HepG2 (cell line): Measurements from ENCODE around the gene SMIM1. TPM values are rescaled to one million over a fixed set of nuclear protein-coding genes. Genes with fewer than 3 reads are reported as not detected.

Experiments
- FOXA3 ChIP-seq: IDR thresholded peaks from 2 replicates; pipeline ENCODE4 v1.6.1; 2016; ENCODE audit warnings: missing genetic modification reagents, missing compliant biosample characterization
- KAT2B ChIP-seq: fragments of 150-350 bp; IDR thresholded peaks from 2 replicates; pipeline ENCODE4 v1.6.1; 2014; ENCODE audit warnings: low read depth, low read length, borderline replicate concordance
- NR2F2 ChIP-seq: IDR thresholded peaks from 2 replicates; pipeline ENCODE4 v1.6.1; 2012; ENCODE audit warnings: low read depth, inconsistent platforms, borderline replicate concordance
- SAP130 ChIP-seq: IDR thresholded peaks from 2 replicates; pipeline ENCODE4 v1.6.1; 2016; ENCODE audit warnings: low read depth
- SPEN ChIP-seq: sonication (generic); formaldehyde crosslinking; IDR thresholded peaks from 2 replicates; pipeline ENCODE4 v1.5.1; 2020; ENCODE audit warnings: low read depth, mild to moderate bottlenecking, missing genetic modification reagents
- ZNF446 ChIP-seq: sonication (generic); formaldehyde crosslinking; IDR thresholded peaks from 2 replicates; pipeline ENCODE4 v1.5.0; 2020; ENCODE audit warnings: mild to moderate bottlenecking, missing genetic modification reagents
- ZNF572 ChIP-seq: sonication (generic); formaldehyde crosslinking; IDR thresholded peaks from 2 replicates; pipeline ENCODE4 v1.5.1; 2020; ENCODE audit warnings: mild to moderate bottlenecking, missing genetic modification reagents
- polyA plus RNA-seq, 8 experiments: library from polyadenylated mRNA; depleted of rRNA in 3 of 8; stranded (reverse) in 7 of 8; unstranded in 1 of 8; fragments of >200 nt; fragmentation: Illumina TruSeq in 4 of 8; extraction: Trizol in 4 of 8; gene quantifications; 2 replicates each; pipeline versions ENCODE4 v1.2.1 to v1.2.3, GENCODE V29; 2011 to 2016; ENCODE audit warnings: low read depth in 4 of 8, missing spikeins in 1 of 8, mixed read lengths in 1 of 8; ENCODE audit not compliant: insufficient read depth in 1 of 8
- total RNA-seq, 5 experiments: library from RNA; depleted of rRNA; stranded (reverse); fragments of >200 nt; fragmentation: Illumina TruSeq; extraction: Trizol; gene quantifications; 2 replicates each; pipeline ENCODE4 v1.2.3, GENCODE V29; 2016; ENCODE audit warnings: low read depth in 1 of 5
- TF ChIP-seq, protein P1 (sequence below): sonication (generic); formaldehyde crosslinking; IDR thresholded peaks from 2 replicates; pipeline ENCODE4 v1.9.0; 2022; ENCODE audit warnings: missing genetic modification reagents, mild to moderate bottlenecking, borderline replicate concordance
- TF ChIP-seq, protein P2 (sequence below): sonication (generic); formaldehyde crosslinking; IDR thresholded peaks from 2 replicates; pipeline ENCODE4 v1.5.0; 2020; ENCODE audit warnings: mild to moderate bottlenecking, missing genetic modification reagents
- TF ChIP-seq, protein P3 (sequence below): sonication (generic); formaldehyde crosslinking; IDR thresholded peaks from 2 replicates; pipeline ENCODE4 v1.4.0; 2020; ENCODE audit warnings: mild to moderate bottlenecking, missing genetic modification reagents, borderline replicate concordance
- TF ChIP-seq, protein P4 (sequence below): sonication (generic); formaldehyde crosslinking; conservative IDR thresholded peaks from 2 replicates; pipeline ENCODE4 v1.4.0; 2020; ENCODE audit warnings: missing genetic modification reagents
- TF ChIP-seq, protein P5 (sequence below): sonication (generic); formaldehyde crosslinking; IDR thresholded peaks from 2 replicates; pipeline ENCODE4 v1.5.0; 2020; ENCODE audit warnings: missing genetic modification reagents
- TF ChIP-seq, protein P6 (sequence below): sonication (generic); formaldehyde crosslinking; IDR thresholded peaks from 2 replicates; pipeline ENCODE4 v1.4.0; 2020; ENCODE audit warnings: missing genetic modification reagents
- TF ChIP-seq, protein P7 (sequence below): sonication (generic); formaldehyde crosslinking; IDR thresholded peaks from 2 replicates; pipeline ENCODE4 v1.5.0; 2020; ENCODE audit warnings: missing genetic modification reagents
- TF ChIP-seq, protein P8 (sequence below): sonication (generic); formaldehyde crosslinking; IDR thresholded peaks from 2 replicates; pipeline ENCODE4 v1.4.0; 2020; ENCODE audit warnings: missing genetic modification reagents; ENCODE audit errors: not compliant biosample characterization

Gene SMIM1
- total and polyA plus RNA-seq, 2 of the 13 experiments (the other 11 are each of a cell fraction or from before 2014, with no cell fraction given) = 12.4 to 56.3 TPM

DNA sequence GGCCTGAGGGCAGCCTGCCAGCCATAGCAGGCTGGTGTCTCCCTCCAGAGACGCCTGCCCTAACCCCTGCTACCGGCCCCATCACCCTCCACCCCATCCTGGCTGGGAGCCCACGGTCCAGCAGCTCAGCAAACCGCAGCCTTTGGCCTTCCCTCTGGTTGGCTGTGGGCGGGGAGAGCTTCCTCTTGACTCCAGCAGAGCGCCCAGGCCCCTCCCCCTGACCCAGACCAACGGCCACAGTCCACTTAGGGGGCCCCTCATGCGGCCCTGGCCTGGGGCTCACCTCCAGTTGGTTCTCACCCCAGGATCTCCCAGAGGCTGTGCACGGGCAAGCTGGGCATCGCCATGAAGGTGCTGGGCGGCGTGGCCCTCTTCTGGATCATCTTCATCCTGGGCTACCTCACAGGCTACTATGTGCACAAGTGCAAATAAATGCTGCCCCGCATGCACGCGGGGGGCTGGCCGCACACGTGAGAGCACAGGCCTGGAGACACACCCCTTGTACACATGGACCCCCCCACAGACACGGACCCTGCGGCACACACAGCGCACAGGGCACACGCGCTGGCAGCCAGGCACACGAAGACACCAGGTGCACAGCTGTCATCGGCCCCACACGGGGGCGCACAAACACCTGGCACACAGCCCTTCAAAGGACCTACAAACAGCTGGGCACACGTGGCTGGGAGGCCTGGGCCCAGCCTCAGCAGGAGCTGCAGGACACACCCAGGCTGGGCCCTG, 3.1 kb downstream of the SMIM1 start (continued):
- TF ChIP-seq NR2F2 (no peak), ZNF446 (CRISPR knock-in tag) (no peak), FOXA3 (CRISPR knock-in tag) (0 out of 2 replicates have a peak, but pooled peaks have one; percentile 47), ZNF572 (CRISPR knock-in tag) (peak; percentile 93; the same call in 1 of the 2 replicates), KAT2B (no peak), SPEN (peak; percentile 80), SAP130 (CRISPR knock-in tag) (peak; percentile 78)
- TF ChIP-seq, protein P1, sequence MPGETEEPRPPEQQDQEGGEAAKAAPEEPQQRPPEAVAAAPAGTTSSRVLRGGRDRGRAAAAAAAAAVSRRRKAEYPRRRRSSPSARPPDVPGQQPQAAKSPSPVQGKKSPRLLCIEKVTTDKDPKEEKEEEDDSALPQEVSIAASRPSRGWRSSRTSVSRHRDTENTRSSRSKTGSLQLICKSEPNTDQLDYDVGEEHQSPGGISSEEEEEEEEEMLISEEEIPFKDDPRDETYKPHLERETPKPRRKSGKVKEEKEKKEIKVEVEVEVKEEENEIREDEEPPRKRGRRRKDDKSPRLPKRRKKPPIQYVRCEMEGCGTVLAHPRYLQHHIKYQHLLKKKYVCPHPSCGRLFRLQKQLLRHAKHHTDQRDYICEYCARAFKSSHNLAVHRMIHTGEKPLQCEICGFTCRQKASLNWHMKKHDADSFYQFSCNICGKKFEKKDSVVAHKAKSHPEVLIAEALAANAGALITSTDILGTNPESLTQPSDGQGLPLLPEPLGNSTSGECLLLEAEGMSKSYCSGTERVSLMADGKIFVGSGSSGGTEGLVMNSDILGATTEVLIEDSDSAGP (CRISPR knock-in tag) = peak; percentile 80
- TF ChIP-seq, protein P2, sequence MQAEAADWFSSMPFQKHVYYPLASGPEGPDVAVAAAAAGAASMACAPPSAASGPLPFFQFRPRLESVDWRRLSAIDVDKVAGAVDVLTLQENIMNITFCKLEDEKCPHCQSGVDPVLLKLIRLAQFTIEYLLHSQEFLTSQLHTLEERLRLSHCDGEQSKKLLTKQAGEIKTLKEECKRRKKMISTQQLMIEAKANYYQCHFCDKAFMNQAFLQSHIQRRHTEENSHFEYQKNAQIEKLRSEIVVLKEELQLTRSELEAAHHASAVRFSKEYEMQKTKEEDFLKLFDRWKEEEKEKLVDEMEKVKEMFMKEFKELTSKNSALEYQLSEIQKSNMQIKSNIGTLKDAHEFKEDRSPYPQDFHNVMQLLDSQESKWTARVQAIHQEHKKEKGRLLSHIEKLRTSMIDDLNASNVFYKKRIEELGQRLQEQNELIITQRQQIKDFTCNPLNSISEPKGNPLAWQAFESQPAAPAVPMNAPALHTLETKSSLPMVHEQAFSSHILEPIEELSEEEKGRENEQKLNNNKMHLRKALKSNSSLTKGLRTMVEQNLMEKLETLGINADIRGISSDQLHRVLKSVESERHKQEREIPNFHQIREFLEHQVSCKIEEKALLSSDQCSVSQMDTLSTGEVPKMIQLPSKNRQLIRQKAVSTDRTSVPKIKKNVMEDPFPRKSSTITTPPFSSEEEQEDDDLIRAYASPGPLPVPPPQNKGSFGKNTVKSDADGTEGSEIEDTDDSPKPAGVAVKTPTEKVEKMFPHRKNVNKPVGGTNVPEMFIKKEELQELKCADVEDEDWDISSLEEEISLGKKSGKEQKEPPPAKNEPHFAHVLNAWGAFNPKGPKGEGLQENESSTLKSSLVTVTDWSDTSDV (CRISPR knock-in tag) = no peak
- TF ChIP-seq, protein P3, sequence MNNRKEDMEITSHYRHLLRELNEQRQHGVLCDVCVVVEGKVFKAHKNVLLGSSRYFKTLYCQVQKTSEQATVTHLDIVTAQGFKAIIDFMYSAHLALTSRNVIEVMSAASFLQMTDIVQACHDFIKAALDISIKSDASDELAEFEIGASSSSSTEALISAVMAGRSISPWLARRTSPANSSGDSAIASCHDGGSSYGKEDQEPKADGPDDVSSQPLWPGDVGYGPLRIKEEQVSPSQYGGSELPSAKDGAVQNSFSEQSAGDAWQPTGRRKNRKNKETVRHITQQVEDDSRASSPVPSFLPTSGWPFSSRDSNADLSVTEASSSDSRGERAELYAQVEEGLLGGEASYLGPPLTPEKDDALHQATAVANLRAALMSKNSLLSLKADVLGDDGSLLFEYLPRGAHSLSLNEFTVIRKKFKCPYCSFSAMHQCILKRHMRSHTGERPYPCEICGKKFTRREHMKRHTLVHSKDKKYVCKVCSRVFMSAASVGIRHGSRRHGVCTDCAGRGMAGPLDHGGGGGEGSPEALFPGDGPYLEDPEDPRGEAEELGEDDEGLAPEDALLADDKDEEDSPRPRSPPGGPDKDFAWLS (CRISPR knock-in tag) = no peak
- TF ChIP-seq, protein P4, sequence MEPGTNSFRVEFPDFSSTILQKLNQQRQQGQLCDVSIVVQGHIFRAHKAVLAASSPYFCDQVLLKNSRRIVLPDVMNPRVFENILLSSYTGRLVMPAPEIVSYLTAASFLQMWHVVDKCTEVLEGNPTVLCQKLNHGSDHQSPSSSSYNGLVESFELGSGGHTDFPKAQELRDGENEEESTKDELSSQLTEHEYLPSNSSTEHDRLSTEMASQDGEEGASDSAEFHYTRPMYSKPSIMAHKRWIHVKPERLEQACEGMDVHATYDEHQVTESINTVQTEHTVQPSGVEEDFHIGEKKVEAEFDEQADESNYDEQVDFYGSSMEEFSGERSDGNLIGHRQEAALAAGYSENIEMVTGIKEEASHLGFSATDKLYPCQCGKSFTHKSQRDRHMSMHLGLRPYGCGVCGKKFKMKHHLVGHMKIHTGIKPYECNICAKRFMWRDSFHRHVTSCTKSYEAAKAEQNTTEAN (CRISPR knock-in tag) = peak; percentile 88
- TF ChIP-seq, protein P5, sequence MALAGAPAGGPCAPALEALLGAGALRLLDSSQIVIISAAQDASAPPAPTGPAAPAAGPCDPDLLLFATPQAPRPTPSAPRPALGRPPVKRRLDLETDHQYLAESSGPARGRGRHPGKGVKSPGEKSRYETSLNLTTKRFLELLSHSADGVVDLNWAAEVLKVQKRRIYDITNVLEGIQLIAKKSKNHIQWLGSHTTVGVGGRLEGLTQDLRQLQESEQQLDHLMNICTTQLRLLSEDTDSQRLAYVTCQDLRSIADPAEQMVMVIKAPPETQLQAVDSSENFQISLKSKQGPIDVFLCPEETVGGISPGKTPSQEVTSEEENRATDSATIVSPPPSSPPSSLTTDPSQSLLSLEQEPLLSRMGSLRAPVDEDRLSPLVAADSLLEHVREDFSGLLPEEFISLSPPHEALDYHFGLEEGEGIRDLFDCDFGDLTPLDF (CRISPR knock-in tag) = peak; percentile 68
- TF ChIP-seq, protein P6, sequence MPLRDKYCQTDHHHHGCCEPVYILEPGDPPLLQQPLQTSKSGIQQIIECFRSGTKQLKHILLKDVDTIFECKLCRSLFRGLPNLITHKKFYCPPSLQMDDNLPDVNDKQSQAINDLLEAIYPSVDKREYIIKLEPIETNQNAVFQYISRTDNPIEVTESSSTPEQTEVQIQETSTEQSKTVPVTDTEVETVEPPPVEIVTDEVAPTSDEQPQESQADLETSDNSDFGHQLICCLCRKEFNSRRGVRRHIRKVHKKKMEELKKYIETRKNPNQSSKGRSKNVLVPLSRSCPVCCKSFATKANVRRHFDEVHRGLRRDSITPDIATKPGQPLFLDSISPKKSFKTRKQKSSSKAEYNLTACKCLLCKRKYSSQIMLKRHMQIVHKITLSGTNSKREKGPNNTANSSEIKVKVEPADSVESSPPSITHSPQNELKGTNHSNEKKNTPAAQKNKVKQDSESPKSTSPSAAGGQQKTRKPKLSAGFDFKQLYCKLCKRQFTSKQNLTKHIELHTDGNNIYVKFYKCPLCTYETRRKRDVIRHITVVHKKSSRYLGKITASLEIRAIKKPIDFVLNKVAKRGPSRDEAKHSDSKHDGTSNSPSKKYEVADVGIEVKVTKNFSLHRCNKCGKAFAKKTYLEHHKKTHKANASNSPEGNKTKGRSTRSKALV (CRISPR knock-in tag) = peak; percentile 62; the same call in 1 of the 2 replicates
- TF ChIP-seq, protein P7, sequence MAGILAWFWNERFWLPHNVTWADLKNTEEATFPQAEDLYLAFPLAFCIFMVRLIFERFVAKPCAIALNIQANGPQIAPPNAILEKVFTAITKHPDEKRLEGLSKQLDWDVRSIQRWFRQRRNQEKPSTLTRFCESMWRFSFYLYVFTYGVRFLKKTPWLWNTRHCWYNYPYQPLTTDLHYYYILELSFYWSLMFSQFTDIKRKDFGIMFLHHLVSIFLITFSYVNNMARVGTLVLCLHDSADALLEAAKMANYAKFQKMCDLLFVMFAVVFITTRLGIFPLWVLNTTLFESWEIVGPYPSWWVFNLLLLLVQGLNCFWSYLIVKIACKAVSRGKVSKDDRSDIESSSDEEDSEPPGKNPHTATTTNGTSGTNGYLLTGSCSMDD = no peak
- TF ChIP-seq, protein P8, sequence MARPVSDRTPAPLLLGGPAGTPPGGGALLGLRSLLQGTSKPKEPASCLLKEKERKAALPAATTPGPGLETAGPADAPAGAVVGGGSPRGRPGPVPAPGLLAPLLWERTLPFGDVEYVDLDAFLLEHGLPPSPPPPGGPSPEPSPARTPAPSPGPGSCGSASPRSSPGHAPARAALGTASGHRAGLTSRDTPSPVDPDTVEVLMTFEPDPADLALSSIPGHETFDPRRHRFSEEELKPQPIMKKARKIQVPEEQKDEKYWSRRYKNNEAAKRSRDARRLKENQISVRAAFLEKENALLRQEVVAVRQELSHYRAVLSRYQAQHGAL (CRISPR knock-in tag) = peak; percentile 51
